Mucosa of descending colon (tissue), 3 donors: ENCODE results near the gene EDDM13. TPM values are rescaled to one million over a fixed set of nuclear protein-coding genes. Genes with fewer than 3 reads are reported as not detected.
"Not testable (repeated sequence)": the region's sequence is repeated elsewhere in the genome, so short reads cannot be mapped to it uniquely, and the experiment has no call there.

Experiments used
- ATAC-seq: fragments of 200-7000 bp; cut with Tn5 transposase; one replicate; pipeline ENCODE4 v1.9.1; 2020; ENCODE audit warnings: mild to moderate bottlenecking, moderate library complexity
- DNase-seq, 3 donors: peaks; one replicate each; pipeline ENCODE4 v3.0.0-alpha.2; 2020
- H3K36me3 ChIP-seq: fragments of 200-600 bp; one replicate; pipeline ENCODE4 v1.8.0; 2021; ENCODE audit warnings: low read depth, mild to moderate bottlenecking
- H3K4me1 ChIP-seq: fragments of 200-600 bp; one replicate; pipeline ENCODE4 v1.8.0; 2021; ENCODE audit warnings: low read depth, mild to moderate bottlenecking
- H3K4me3 ChIP-seq: fragments of 200-600 bp; one replicate; pipeline ENCODE4 v1.8.0; 2021; ENCODE audit warnings: mild to moderate bottlenecking
- H3K9me3 ChIP-seq: fragments of 200-600 bp; one replicate; pipeline ENCODE4 v1.8.0; 2021; ENCODE audit warnings: mild to moderate bottlenecking
- intact Hi-C, 2 donors: fragments of 100-400 bp; cut with DNase I in 1 of 2; cut with micrococcal nuclease in 1 of 2; formaldehyde crosslinking; loops; one replicate each; pipeline versions ENCODE4 v1.11.0 to v1.11.1; 2022; cut with DNase I, micrococcal nuclease
- long read RNA-seq, 2 donors: library from polyadenylated mRNA; unstranded; transcript quantifications; one replicate each; pipeline ENCODE4 v2.0.0, GENCODE V29; 2019 to 2021
- total RNA-seq, 3 donors: library from RNA; stranded (reverse); fragmentation: NEBNext Ultra II Directional in 2 of 3; extraction: Animal tissue kit (Norgen Biotek cat#: 25700) in 2 of 3; gene quantifications; one replicate each; pipeline versions ENCODE4 v1.2.1 to v1.2.4, GENCODE V29; 2021 to 2023
- TF ChIP-seq, protein P1 (sequence below): fragments of 200-600 bp; IDR thresholded peaks from one replicate; pipeline ENCODE4 v1.8.0; 2022; ENCODE audit warnings: antibody characterized with exemption, mild to moderate bottlenecking
- donor health status: DM: no; HTN: no; CAD: no; lungs with moderate emphysema.
- donor health status: DM: no; HTN: no; CAD: no.
- donor health status: DM: no; HTN: yes; CAD: no.

Gene EDDM13, protein sequence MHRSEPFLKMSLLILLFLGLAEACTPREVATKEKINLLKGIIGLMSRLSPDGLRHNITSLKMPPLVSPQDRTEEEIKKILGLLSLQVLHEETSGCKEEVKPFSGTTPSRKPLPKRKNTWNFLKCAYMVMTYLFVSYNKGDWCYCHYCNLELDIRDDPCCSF
- total RNA-seq = not detected
- long read RNA-seq, donor 1, partial matches to known transcripts = 0 of 2 reads
- long read RNA-seq, donor 1, other reads (novel, unspliced or antisense) = 2 of 2 reads
- long read RNA-seq, donor 2 = 0 reads

DNA sequence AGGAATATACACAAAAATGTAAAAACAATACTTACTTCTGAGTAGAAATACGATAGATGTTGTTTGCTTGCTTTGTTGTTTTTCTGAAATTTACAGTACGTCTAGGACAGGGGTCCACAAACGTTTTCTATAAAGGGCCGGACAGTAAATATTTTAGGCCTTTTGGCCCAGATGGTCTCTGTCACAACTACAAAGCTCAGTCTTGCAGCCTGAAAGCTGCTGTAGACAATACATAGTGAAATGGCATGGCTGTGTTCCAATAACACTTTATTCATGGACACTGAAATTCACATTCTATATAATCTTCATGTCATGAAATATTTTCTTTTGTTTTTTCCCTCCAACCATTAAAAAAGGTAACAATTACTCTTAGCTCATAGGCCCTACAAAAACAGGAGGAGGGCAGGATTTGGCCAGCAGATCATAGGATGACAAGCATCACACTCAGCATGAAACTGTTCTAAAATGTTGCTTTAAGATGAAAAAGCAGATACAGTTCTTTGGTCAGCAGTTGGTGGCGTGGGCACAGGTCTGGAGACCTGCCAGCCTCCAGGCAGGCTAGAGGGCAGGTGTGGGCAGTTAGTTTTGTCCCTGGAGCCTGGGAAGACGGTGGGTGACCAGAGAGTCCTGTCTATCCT is at the start of gene EDDM13:
Gene EDDM13 (plus strand): TSS at position 588 of the 638 bp plus-strand sequence. CDS start 87 bp downstream, outside the sequence.
- no peaks in the 10 kb centered on the region for H3K36me3 ChIP-seq
- intact Hi-C loops = no loop called here
- no peak for DNase-seq
- TF ChIP-seq, protein P1, sequence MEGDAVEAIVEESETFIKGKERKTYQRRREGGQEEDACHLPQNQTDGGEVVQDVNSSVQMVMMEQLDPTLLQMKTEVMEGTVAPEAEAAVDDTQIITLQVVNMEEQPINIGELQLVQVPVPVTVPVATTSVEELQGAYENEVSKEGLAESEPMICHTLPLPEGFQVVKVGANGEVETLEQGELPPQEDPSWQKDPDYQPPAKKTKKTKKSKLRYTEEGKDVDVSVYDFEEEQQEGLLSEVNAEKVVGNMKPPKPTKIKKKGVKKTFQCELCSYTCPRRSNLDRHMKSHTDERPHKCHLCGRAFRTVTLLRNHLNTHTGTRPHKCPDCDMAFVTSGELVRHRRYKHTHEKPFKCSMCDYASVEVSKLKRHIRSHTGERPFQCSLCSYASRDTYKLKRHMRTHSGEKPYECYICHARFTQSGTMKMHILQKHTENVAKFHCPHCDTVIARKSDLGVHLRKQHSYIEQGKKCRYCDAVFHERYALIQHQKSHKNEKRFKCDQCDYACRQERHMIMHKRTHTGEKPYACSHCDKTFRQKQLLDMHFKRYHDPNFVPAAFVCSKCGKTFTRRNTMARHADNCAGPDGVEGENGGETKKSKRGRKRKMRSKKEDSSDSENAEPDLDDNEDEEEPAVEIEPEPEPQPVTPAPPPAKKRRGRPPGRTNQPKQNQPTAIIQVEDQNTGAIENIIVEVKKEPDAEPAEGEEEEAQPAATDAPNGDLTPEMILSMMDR = no peak
- no peak within 1 kb of the TSS for H3K4me3 ChIP-seq
- no peak for ATAC-seq
- H3K9me3 ChIP-seq = no peaks in the 10 kb centered on the region
- H3K4me1 ChIP-seq = no peaks in the 10 kb centered on the region

DNA sequence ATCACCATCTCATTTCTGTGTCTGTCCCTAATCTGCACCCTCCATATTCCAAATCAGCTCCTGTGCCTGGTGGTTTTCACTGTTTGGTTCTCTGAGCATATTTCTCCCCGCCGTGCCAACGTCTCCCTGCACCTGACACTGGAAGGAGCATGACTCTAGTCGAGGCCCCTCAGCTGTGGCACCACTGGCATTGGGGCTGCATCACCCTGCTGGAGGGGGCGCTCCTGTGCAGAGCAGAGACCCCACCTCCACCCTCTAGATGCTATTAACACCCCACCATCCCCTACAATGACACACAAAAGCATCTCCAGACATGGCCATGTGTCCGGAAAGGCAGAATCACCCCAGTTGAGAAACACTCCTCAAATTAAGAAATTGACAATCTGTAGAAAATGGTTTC is 49.6 kb upstream of the EDDM13 start:
- Histone ChIP-seq H3K4me3 (no peak overlapping the region), H3K36me3 (no peaks in the 10 kb centered on the region), H3K9me3 (no peaks in the 10 kb centered on the region), H3K4me1 (no peaks in the 10 kb centered on the region)
- TF ChIP-seq, protein P1 = no peak
- DNase-seq (no peak), ATAC-seq (no peak)
- intact Hi-C loops = no loop called here

DNA sequence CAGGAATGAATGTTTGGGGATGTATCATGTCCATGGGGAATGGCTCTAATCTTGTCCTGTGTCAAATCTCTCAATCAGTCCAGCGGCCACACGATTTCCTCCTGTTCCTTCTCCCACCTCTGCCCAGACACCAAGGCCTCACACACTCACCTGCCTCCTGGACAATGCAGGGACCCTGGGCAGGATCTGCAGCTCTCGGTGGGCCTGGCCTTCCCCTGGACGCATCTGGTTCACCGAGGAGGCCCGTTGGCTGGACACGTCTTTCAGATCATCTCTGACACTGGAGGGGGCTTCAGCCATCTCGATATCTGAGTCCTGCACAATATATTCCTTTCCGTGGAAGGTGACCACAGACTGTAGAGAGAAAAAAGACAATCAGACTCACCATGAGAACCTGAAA is 49.1 kb upstream of the EDDM13 start:
- Histone ChIP-seq H3K4me1 (no peaks in the 10 kb centered on the region), H3K36me3 (no peaks in the 10 kb centered on the region), H3K9me3 (no peaks in the 10 kb centered on the region), H3K4me3 (no peak overlapping the region)
- no peak for ATAC-seq
- DNase-seq = no peak
- TF ChIP-seq, protein P1 = no peak
- intact Hi-C loops = no loop called here

DNA sequence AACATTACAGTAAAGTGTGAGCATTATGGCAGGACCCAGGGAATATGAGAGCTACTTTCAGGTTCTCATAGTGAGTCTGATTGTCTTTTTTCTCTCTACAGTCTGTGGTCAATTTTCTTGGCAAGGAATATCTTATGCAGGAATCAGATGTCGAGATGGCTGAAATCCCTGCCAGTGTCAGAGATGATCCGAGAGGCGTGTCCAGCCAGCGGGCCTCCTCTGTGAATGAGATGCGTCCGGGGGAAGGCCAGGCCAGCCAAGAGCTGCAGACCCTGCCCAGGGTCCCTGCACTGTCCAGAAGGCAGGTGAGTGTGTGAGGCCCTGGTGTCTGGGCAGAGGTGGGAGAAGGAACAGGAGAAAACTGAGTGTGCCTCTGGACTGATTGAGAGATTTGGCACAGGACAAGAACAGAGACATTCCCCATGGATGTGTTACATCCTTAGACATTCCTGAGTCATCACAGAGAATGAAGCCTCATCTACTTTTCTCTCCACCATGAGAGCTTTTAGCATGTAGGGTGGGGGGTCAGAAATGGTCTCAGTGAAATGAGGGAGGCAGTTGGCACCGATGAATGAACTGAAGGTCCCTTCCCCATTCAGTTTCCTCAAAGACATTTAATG is 27.3 kb upstream of the EDDM13 start:
- DNase-seq (no peak), ATAC-seq (no peak)
- Histone ChIP-seq H3K4me1 (no peaks in the 10 kb centered on the region), H3K9me3 (no peaks in the 10 kb centered on the region), H3K4me3 (no peak overlapping the region), H3K36me3 (no peaks in the 10 kb centered on the region)
- TF ChIP-seq, protein P1 = no peak
- intact Hi-C loops = no loop called here

DNA sequence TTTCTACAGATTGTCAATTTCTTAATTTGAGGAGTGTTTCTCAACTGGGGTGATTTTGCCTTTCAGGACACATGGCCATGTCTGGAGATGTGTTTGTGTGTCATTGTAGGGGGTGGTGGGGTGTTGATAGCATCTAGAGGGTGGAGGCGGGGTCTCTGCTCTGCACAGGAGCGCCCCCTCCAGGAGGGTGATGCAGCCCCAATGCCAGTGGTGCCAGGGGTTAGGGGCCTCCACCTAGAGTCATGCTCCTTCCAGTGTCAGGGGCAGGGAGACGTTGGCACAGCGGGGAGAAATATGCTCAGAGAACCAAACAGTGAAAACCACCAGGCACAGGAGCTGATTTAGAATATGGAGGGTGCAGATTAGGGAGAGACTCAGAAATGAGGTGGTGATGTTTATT is 26.8 kb upstream of the EDDM13 start:
- H3K9me3 ChIP-seq, H3K36me3 ChIP-seq, H3K4me3 ChIP-seq, DNase-seq, H3K4me1 ChIP-seq, intact Hi-C loops, ATAC-seq: not testable (repeated sequence)

DNA sequence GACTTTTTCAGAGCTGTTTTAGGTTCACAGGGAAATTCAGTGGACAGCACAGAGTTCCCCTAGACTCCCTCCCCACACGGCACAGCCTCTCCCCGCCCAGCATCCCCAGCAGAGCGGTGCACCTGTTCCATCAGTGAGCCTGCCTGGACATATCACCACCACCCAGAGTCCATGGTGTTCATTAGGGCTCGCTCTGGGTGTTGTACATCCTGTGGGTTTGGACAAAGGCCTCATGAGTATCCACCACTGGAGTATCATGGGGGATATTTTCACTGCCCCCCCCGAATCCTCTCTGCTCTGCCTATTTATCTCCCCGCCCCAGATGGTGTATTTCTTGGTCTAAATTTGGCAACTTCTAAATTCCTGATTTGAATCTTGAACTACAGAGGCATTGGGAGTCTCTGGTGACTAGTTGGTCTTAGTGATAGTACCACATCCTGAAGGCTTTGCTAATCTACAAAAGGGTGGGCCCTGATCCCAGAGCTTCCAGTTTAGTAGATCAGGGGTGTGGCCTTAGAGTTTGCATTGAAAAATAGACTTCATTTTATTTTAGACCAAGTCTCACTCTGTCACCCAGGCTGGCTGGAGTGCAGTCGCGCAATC is 23.7 kb upstream of the EDDM13 start:
- DNase-seq, ATAC-seq, intact Hi-C loops, H3K36me3 ChIP-seq, H3K9me3 ChIP-seq, H3K4me1 ChIP-seq, H3K4me3 ChIP-seq: not testable (repeated sequence)
